GM12874 (cell line): ENCODE data around the gene ID3.

Experiments
- CTCF ChIP-seq: IDR thresholded peaks from 2 replicates; pipeline ENCODE4 v1.5.1; 2011; ENCODE audit warnings: low read depth, mild to moderate bottlenecking, control low read depth, low read length, moderate library complexity; ENCODE audit not compliant: insufficient read depth

The ID3 gene

GRCh38 chr1:23543707-23544443, 15.4 kb downstream of the ID3 start:
- TF ChIP-seq CTCF = no peak

- TF ChIP-seq CTCF = peak; percentile 92
These were observed 19.5 kb downstream of the ID3 start for GRCh38 chr1:23539698-23540266.

- TF ChIP-seq CTCF = no peak
These were observed 21.9 kb downstream of the ID3 start for GRCh38 chr1:23537296-23537973.

- no peak for TF ChIP-seq CTCF
These were observed 25.9 kb downstream of the ID3 start for GRCh38 chr1:23533246-23534023.

GRCh38 chr1:23531562-23532094, 27.7 kb downstream of the ID3 start:
- TF ChIP-seq CTCF = no peak

GRCh38 chr1:23530747-23531561, 28.3 kb downstream of the ID3 start, which contains the start of gene E2F2:
TSS of gene E2F2 (minus strand) at chr1:23531233. CDS start at chr1:23530793, 440 bp downstream.
- TF ChIP-seq CTCF = 0 out of 2 replicates have a peak, but pooled peaks have one; percentile 24
